HEK293 (cell line): ENCODE measurements around the gene PCSK5.

Source experiments
- CTCF ChIA-PET: fragments of 350-600 bp; formaldehyde crosslinking; extraction: SDS; loops from one replicate; lab custom pipeline; 2021; ENCODE audit warnings: antibody characterized with exemption; lab: Yijun Ruan, JAX
- POLR2A ChIA-PET: fragments of 300-600 bp; formaldehyde crosslinking; extraction: SDS; loops from one replicate; lab custom pipeline; 2020; ENCODE audit warnings: antibody characterized with exemption, inconsistent platforms; lab: Yijun Ruan, JAX
- H3K27ac ChIP-seq: fragments of 200-500 bp; sonication (Bioruptor generic); 2 replicates; pipeline ENCODE4 v1.5.1; 2014; ENCODE audit warnings: low read depth, low read length, control low read depth, inconsistent platforms; ENCODE audit errors: extremely low read depth
- H3K36me3 ChIP-seq, 2 experiments: fragments of 200-500 bp in 1 of 2; sonication (Bioruptor generic) in 1 of 2; 1 replicate in 1 of 2; 2 replicates in 1 of 2; pipeline ENCODE4 v1.5.1; 2014 to 2017; ENCODE audit warnings: inconsistent platforms in 2 of 2, low read length in 2 of 2; ENCODE audit not compliant: control insufficient read depth in 2 of 2, insufficient read depth in 1 of 2
- H3K4me1 ChIP-seq: fragments of 200-500 bp; sonication (Bioruptor generic); 2 replicates; pipeline ENCODE4 v1.5.1; 2014; ENCODE audit warnings: mild to moderate bottlenecking, low read length, inconsistent platforms; ENCODE audit not compliant: control insufficient read depth, insufficient read depth
- H3K4me3 ChIP-seq: 2 replicates; pipeline ENCODE4 v1.5.1; 2011; ENCODE audit warnings: low read depth, mild to moderate bottlenecking, control low read depth, low read length, moderate library complexity
- H3K9me3 ChIP-seq: fragments of 200-500 bp; sonication (Bioruptor generic); 2 replicates; pipeline ENCODE4 v1.5.1; 2014; ENCODE audit warnings: low read depth, low read length, inconsistent platforms; ENCODE audit not compliant: control insufficient read depth, insufficient read depth
- FEZF1 ChIP-seq: fragments of 450-650 bp; formaldehyde crosslinking; IDR thresholded peaks from 2 replicates; pipeline ENCODE4 v1.5.1; 2016; ENCODE audit warnings: missing biosample characterization, missing genetic modification characterization
- PRDM2 ChIP-seq: fragments of 450-650 bp; formaldehyde crosslinking; IDR thresholded peaks from 2 replicates; pipeline ENCODE4 v1.5.1; 2016; ENCODE audit warnings: missing biosample characterization, missing genetic modification characterization, borderline replicate concordance
- ZNF121 ChIP-seq: fragments of 450-650 bp; formaldehyde crosslinking; IDR thresholded peaks from 2 replicates; pipeline ENCODE4 v1.5.1; 2016; ENCODE audit warnings: missing biosample characterization, missing genetic modification characterization
- ZNF132 ChIP-seq: fragments of 450-650 bp; formaldehyde crosslinking; IDR thresholded peaks from 2 replicates; pipeline ENCODE4 v1.5.1; 2017; ENCODE audit warnings: missing biosample characterization, missing genetic modification characterization, borderline replicate concordance
- ZNF274 ChIP-seq, 2 experiments: fragments of 200-500 bp in 1 of 2; fragments of 450-650 bp in 1 of 2; sonication (Bioruptor generic) in 1 of 2; formaldehyde crosslinking in 1 of 2; IDR thresholded peaks; 2 replicates each; pipeline versions ENCODE4 v1.5.1 to v1.6.1; 2014 to 2016; ENCODE audit warnings: borderline replicate concordance in 1 of 2, inconsistent platforms in 1 of 2, low read length in 1 of 2, missing biosample characterization in 1 of 2, missing genetic modification characterization in 1 of 2
- ZNF292 ChIP-seq: fragments of 450-650 bp; formaldehyde crosslinking; IDR thresholded peaks from 2 replicates; pipeline ENCODE4 v1.5.1; 2016; ENCODE audit warnings: low read depth, missing biosample characterization, missing genetic modification characterization, borderline replicate concordance
- ZNF311 ChIP-seq: fragments of 450-650 bp; formaldehyde crosslinking; IDR thresholded peaks from 2 replicates; pipeline ENCODE4 v1.5.1; 2017; ENCODE audit warnings: missing biosample characterization, missing genetic modification characterization, borderline replicate concordance
- ZNF391 ChIP-seq: fragments of 450-650 bp; formaldehyde crosslinking; IDR thresholded peaks from 2 replicates; pipeline ENCODE4 v1.5.1; 2016; ENCODE audit warnings: low read depth, missing biosample characterization, missing genetic modification characterization, borderline replicate concordance
- ZNF48 ChIP-seq: fragments of 450-650 bp; formaldehyde crosslinking; IDR thresholded peaks from 2 replicates; pipeline ENCODE4 v1.5.1; 2016; ENCODE audit warnings: missing biosample characterization, missing genetic modification characterization
- ZNF510 ChIP-seq: fragments of 450-650 bp; formaldehyde crosslinking; IDR thresholded peaks from 2 replicates; pipeline ENCODE4 v1.5.1; 2018; ENCODE audit warnings: mild to moderate bottlenecking, missing genetic modification characterization, missing biosample characterization; ENCODE audit not compliant: insufficient replicate concordance
- ZNF596 ChIP-seq: fragments of 450-650 bp; IDR thresholded peaks from 2 replicates; pipeline ENCODE4 v1.5.0; 2018; ENCODE audit warnings: missing biosample characterization, mild to moderate bottlenecking, missing genetic modification characterization, moderate library complexity
- ZNF600 ChIP-seq: fragments of 450-650 bp; formaldehyde crosslinking; IDR thresholded peaks from 2 replicates; pipeline ENCODE4 v1.5.1; 2016; ENCODE audit warnings: missing biosample characterization, missing genetic modification characterization
- ZNF623 ChIP-seq: fragments of 450-650 bp; formaldehyde crosslinking; IDR thresholded peaks from 2 replicates; pipeline ENCODE4 v1.5.1; 2016; ENCODE audit warnings: missing biosample characterization, missing genetic modification characterization
- ZNF664 ChIP-seq: fragments of 450-650 bp; formaldehyde crosslinking; IDR thresholded peaks from 2 replicates; pipeline ENCODE4 v1.5.1; 2016; ENCODE audit warnings: missing biosample characterization, missing genetic modification characterization
- ZNF747 ChIP-seq: fragments of 450-650 bp; formaldehyde crosslinking; IDR thresholded peaks from 2 replicates; pipeline ENCODE4 v1.5.1; 2016; ENCODE audit warnings: missing biosample characterization, missing genetic modification characterization
- ZNF791 ChIP-seq: fragments of 450-650 bp; formaldehyde crosslinking; IDR thresholded peaks from 2 replicates; pipeline ENCODE4 v1.5.1; 2016; ENCODE audit warnings: missing biosample characterization, missing genetic modification characterization
- ZSCAN16 ChIP-seq: fragments of 450-650 bp; formaldehyde crosslinking; IDR thresholded peaks from 2 replicates; pipeline ENCODE4 v1.5.1; 2016; ENCODE audit warnings: missing biosample characterization, missing genetic modification characterization
- TF ChIP-seq, protein P1 (sequence below): fragments of 450-650 bp; formaldehyde crosslinking; conservative IDR thresholded peaks from 2 replicates; pipeline ENCODE4 v1.5.1; 2016; ENCODE audit warnings: low read depth, missing biosample characterization, missing genetic modification characterization
- TF ChIP-seq, protein P2 (sequence below): fragments of 450-650 bp; formaldehyde crosslinking; IDR thresholded peaks from 2 replicates; pipeline ENCODE4 v1.5.1; 2016; ENCODE audit warnings: missing biosample characterization, missing genetic modification characterization
- TF ChIP-seq, protein P3 (sequence below): fragments of 450-650 bp; formaldehyde crosslinking; IDR thresholded peaks from 2 replicates; pipeline ENCODE4 v1.5.1; 2016; ENCODE audit warnings: missing biosample characterization, missing genetic modification characterization, borderline replicate concordance
- TF ChIP-seq, protein P4 (sequence below): fragments of 450-650 bp; IDR thresholded peaks from 2 replicates; pipeline ENCODE4 v1.5.1; 2018; ENCODE audit warnings: missing biosample characterization, missing genetic modification characterization

PCSK5 gene

DNA sequence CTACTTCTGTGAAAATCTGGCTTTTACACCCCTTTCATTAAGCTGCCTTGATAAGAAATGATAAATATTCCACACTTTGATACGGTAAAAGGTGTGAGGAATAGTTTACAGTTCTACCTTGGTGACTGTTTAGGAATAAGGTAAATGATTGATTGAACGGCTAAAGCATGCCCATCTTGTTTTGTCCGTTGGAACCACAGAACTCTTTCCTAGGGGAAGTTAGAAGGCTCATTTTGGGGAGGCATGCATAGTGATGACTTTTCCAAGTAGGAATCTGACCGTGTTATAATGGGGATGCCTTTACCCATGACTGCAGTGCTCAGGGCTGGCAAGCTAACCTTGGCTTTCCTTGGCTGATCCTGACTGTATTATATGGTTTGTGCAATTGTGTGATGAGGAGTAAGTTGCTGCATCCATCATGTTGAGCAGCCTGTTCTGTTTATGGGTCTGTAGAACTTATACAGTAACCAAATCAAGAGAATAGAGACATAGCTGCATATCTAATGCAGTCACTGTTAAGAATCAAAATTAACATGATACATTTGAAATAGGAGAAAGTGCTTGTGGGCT, 24.5 kb downstream of the PCSK5 start:
- Histone ChIP-seq H3K4me1 (no peaks in the 10 kb centered on the region), H3K4me3 (no peak overlapping the region), H3K9me3 (no peaks in the 10 kb centered on the region), H3K36me3 (no peaks in the 10 kb centered on the region), H3K27ac (no peak overlapping the region)
- CTCF ChIA-PET: interaction anchor here (0.9 kb wide), 1 partner anchor 37 kb away, joined by 4 read pairs; no protein-coding TSS in a partner anchor
- POLR2A ChIA-PET: no interaction called here
- TF ChIP-seq ZNF791 (tag by site-specific recombination) (no peak), ZNF132 (tag by site-specific recombination) (no peak), ZNF747 (tag by site-specific recombination) (no peak), ZNF48 (no peak), ZNF664 (tag by site-specific recombination) (no peak), ZNF600 (no peak), ZNF274 (IDR thresholded peaks at IDR 0.05; ENCODE audit: low read length) (no peak), ZNF274 (tag by site-specific recombination; IDR thresholded peaks at IDR 0.05; ENCODE audit: borderline replicate concordance) (no peak), ZNF510 (tag by site-specific recombination) (no peak), ZNF311 (tag by site-specific recombination) (no peak), ZSCAN16 (tag by site-specific recombination) (no peak), ZNF623 (tag by site-specific recombination) (no peak), ZNF391 (tag by site-specific recombination) (no peak)
- TF ChIP-seq, protein P1, sequence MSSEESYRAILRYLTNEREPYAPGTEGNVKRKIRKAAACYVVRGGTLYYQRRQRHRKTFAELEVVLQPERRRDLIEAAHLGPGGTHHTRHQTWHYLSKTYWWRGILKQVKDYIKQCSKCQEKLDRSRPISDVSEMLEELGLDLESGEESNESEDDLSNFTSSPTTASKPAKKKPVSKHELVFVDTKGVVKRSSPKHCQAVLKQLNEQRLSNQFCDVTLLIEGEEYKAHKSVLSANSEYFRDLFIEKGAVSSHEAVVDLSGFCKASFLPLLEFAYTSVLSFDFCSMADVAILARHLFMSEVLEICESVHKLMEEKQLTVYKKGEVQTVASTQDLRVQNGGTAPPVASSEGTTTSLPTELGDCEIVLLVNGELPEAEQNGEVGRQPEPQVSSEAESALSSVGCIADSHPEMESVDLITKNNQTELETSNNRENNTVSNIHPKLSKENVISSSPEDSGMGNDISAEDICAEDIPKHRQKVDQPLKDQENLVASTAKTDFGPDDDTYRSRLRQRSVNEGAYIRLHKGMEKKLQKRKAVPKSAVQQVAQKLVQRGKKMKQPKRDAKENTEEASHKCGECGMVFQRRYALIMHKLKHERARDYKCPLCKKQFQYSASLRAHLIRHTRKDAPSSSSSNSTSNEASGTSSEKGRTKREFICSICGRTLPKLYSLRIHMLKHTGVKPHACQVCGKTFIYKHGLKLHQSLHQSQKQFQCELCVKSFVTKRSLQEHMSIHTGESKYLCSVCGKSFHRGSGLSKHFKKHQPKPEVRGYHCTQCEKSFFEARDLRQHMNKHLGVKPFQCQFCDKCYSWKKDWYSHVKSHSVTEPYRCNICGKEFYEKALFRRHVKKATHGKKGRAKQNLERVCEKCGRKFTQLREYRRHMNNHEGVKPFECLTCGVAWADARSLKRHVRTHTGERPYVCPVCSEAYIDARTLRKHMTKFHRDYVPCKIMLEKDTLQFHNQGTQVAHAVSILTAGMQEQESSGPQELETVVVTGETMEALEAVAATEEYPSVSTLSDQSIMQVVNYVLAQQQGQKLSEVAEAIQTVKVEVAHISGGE (tag by site-specific recombination): no peak
- TF ChIP-seq, protein P2, sequence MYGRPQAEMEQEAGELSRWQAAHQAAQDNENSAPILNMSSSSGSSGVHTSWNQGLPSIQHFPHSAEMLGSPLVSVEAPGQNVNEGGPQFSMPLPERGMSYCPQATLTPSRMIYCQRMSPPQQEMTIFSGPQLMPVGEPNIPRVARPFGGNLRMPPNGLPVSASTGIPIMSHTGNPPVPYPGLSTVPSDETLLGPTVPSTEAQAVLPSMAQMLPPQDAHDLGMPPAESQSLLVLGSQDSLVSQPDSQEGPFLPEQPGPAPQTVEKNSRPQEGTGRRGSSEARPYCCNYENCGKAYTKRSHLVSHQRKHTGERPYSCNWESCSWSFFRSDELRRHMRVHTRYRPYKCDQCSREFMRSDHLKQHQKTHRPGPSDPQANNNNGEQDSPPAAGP (tag by site-specific recombination): no peak
- TF ChIP-seq, protein P3, sequence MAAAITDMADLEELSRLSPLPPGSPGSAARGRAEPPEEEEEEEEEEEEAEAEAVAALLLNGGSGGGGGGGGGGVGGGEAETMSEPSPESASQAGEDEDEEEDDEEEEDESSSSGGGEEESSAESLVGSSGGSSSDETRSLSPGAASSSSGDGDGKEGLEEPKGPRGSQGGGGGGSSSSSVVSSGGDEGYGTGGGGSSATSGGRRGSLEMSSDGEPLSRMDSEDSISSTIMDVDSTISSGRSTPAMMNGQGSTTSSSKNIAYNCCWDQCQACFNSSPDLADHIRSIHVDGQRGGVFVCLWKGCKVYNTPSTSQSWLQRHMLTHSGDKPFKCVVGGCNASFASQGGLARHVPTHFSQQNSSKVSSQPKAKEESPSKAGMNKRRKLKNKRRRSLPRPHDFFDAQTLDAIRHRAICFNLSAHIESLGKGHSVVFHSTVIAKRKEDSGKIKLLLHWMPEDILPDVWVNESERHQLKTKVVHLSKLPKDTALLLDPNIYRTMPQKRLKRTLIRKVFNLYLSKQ (tag by site-specific recombination): no peak
- TF ChIP-seq, all 188 proteins: peak for 0

DNA sequence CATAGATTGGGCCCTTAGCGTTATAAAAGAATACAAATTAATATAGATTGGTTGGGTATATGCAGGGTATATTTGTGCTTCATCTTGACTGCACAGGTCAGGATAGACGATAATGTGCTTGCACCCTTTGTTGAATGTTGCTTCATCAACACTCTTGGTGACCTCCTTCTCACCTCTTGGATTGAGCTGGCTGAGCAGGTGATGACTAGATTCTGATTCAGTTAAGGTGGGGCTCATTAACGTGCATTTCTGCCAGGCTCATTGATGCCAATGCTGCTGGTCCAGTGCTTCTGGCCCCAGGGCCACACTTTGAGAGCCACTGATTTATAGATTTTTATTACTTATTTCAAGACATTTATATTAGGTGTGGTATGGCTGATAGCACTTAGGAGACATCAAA, 27.7 kb downstream of the PCSK5 start:
- Histone ChIP-seq H3K36me3 (no peaks in the 10 kb centered on the region), H3K4me3 (no peak overlapping the region), H3K4me1 (no peaks in the 10 kb centered on the region), H3K27ac (no peak overlapping the region), H3K9me3 (no peaks in the 10 kb centered on the region)
- ChIA-PET CTCF (interaction anchor here (0.5 kb wide), 1 partner anchor 16 kb away, joined by 3 read pairs; no protein-coding TSS in a partner anchor), POLR2A (no interaction called here)
- TF ChIP-seq FEZF1 (tag by site-specific recombination): no peak
- no peak for TF ChIP-seq PRDM2 (tag by site-specific recombination)
- TF ChIP-seq ZNF292 (tag by site-specific recombination): no peak
- TF ChIP-seq ZNF596: no peak
- TF ChIP-seq ZNF121: no peak
- TF ChIP-seq, protein P4, sequence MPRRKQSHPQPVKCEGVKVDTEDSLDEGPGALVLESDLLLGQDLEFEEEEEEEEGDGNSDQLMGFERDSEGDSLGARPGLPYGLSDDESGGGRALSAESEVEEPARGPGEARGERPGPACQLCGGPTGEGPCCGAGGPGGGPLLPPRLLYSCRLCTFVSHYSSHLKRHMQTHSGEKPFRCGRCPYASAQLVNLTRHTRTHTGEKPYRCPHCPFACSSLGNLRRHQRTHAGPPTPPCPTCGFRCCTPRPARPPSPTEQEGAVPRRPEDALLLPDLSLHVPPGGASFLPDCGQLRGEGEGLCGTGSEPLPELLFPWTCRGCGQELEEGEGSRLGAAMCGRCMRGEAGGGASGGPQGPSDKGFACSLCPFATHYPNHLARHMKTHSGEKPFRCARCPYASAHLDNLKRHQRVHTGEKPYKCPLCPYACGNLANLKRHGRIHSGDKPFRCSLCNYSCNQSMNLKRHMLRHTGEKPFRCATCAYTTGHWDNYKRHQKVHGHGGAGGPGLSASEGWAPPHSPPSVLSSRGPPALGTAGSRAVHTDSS: no peak
